Mononuclear cell (primary cell): Measurements from ENCODE around the gene C12orf75. TPM values are rescaled to one million over a fixed set of nuclear protein-coding genes. Genes with fewer than 3 reads are reported as not detected.
"Not testable (repeated sequence)": the region's sequence is repeated elsewhere in the genome, so short reads cannot be mapped to it uniquely, and the experiment has no call there.

Source experiments
- H3K27me3 ChIP-seq: 2 replicates; pipeline ENCODE4 v1.6.0; 2011; ENCODE audit warnings: low read length, control low read depth; ENCODE audit not compliant: insufficient read depth
- H3K4me1 ChIP-seq: 2 replicates; pipeline ENCODE4 v1.5.1; 2011; ENCODE audit warnings: mild to moderate bottlenecking, low read length, control low read depth; ENCODE audit not compliant: insufficient read depth
- H3K4me3 ChIP-seq: 2 replicates; pipeline ENCODE4 v1.5.1; 2011; ENCODE audit warnings: mild to moderate bottlenecking, low read length, moderate library complexity
- H3K9me3 ChIP-seq: 2 replicates; pipeline ENCODE4 v1.5.1; 2011; ENCODE audit warnings: low read depth, mild to moderate bottlenecking, control low read depth, low read length
- total RNA-seq: library from RNA; depleted of rRNA; stranded (reverse); fragments of >200 nt; gene quantifications from one replicate; pipeline ENCODE4 v1.2.3, GENCODE V29; 2012

The C12orf75 gene
- total RNA-seq, 1 donor: 39.8 TPM

DNA sequence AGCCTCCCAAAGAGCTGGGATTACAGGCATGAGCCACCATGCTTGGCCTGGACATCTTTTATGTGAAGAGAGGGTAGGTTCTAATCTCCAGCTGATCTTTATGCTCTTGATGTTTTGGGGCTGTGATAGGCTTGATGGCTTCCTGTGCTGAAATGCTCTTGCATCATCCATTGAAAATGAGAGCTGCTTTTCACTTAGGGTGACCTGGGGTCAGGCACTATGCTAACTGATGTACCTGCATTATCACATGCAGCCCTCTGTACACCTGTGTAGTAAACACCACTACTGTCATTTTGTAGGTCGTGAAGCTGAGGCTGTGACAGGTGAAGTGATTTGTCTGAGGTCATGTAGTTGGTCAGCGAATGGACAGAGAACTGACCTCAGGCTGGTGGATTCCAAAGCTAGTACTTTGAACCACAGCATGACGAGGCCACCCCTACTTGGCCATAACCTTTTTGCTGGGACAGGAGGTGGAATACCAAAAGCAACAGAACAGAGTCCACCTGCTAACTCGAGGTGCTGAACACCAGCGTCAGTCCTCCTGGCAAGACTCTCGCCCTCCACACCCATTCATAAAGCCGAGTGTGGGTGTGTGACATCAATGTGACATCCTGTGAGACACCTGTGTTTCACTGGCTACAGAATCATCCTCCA is 69.1 kb downstream of the C12orf75 start:
- Histone ChIP-seq H3K4me3 (no peak overlapping the region), H3K9me3 (no peaks in the 10 kb centered on the region), H3K27me3 (no peaks in the 10 kb centered on the region), H3K4me1 (no peaks in the 10 kb centered on the region)

DNA sequence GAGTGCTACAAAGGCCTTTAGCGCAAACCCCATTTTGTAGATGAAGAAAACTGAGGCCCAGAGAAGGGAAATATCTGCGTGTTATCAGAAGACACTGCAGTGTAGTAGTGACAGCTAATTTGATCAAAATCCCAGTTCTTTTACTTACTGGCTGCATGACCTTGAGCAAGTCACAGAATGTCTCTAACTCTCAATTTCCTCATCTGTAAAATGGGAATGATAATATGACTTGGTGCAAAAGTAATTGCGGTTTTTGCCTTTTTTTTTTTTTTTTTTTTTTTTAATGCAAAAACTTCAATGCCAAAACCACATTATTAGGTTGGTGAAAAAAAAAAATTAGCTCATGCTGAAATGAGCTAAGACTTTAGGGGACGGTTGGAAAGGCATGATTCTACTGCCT is 69.7 kb downstream of the C12orf75 start:
- H3K4me3 ChIP-seq: no peak overlapping the region

DNA sequence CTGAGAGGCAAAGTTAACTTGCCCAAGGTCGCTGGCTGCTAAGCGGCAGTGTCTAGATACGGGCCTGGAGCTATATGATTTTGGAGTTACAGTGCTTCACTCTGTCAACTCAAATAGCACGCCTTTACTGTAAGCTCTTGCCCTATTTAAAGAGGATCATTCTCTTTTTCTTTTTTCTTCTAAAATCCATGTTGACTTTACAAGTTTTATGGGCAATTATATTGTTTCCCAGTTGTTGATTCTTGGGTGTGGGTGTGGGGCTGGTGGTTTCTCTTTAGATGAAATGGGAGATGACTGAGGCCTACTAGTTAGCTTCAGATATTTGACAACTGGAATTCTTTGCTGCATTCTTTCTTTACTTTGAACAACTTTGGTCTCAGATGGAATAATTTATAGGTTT is 70.7 kb downstream of the C12orf75 start:
- Histone ChIP-seq H3K4me1 (no peaks in the 10 kb centered on the region), H3K4me3 (no peak overlapping the region), H3K27me3 (no peaks in the 10 kb centered on the region), H3K9me3 (no peaks in the 10 kb centered on the region)

More for the DNA sequence above, 69.7 kb downstream of the C12orf75 start:
- Histone ChIP-seq H3K4me1 (no peaks in the 10 kb centered on the region), H3K9me3 (no peaks in the 10 kb centered on the region), H3K27me3 (no peaks in the 10 kb centered on the region)

DNA sequence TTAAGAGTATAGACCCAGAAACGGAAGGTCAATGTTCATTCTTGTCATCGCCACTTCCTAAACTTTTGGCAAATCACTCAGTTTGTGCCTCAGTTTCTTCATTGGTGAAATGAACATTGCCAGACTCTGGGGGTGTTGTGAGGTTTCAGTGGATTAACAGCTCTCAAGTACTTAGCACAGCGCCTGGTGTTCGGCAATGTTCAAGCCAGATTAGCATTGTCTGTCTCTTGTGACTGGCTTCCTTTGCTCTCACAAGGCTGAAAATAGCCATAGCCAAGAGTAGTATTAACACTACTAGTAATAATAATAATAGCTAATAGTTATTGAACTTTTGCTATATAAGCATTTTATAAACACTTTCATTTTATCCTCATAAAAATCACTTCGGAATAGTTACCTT is 71.9 kb downstream of the C12orf75 start:
- H3K4me3 ChIP-seq: no peak overlapping the region
- H3K4me1 ChIP-seq: no peaks in the 10 kb centered on the region
- no peaks in the 10 kb centered on the region for H3K9me3 ChIP-seq
- no peaks in the 10 kb centered on the region for H3K27me3 ChIP-seq

DNA sequence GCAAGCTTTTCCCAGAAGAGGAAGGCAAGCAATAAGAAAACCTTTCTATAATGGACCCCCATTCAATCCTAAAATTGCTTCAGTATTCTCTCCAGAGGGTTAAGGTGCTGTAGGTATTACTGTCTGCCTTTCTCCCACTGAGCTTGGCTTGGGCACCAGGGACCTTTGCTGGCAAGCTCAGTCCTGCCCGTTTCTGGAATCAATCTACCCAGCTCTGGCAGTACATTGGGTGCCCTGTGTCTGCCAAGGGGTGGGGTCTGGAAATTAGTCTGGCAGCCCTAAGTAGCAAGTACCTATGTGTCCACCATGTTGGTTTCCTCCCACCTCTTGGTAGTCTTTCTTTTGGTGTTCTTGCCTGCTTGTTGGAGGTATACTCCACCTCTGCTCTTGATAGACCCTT is 72.6 kb downstream of the C12orf75 start:
- Histone ChIP-seq H3K27me3 (no peaks in the 10 kb centered on the region), H3K4me1 (no peaks in the 10 kb centered on the region), H3K4me3 (no peak overlapping the region), H3K9me3 (no peaks in the 10 kb centered on the region)

DNA sequence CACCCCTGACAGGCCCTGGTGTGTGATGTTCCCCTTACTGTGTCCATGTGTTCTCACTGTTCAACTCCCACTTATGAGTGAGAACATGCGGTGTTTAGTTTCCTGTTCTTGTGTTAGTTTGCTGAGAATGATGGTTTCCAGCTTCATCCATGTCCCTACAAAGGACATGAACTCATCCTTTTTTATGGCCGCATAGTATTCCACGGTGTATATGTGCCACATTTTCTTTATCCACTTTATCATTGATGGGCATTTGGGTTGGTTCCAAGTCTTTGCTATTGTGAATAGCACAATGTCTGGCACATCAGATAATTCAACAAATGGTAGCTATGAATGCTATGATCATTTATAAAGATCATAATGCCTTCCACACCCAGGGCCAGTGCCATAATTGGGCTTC is 73.6 kb downstream of the C12orf75 start:
- not testable (repeated sequence) for H3K4me3 ChIP-seq, H3K4me1 ChIP-seq, H3K27me3 ChIP-seq, H3K9me3 ChIP-seq

DNA sequence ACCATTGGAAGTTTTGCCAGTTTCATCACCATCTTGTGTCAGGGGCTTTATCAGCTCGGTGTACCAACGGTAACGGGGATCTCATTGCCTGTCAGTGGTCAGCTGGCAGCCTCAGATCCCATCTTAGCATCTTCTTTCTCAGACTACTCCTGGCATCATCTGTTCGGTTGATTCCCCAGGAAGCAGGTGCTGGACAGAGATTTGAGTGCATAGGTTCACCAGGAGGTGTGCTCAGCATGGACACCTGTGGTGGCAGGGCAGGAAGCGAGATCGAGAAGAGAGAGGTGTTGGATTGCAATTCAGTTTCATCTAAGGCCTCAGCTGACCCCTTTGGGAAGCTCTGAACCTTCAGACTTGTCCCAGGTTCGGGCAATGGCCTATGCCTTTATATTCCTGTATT is 76.0 kb downstream of the C12orf75 start:
- H3K9me3 ChIP-seq: no peaks in the 10 kb centered on the region
- H3K4me3 ChIP-seq: no peak overlapping the region
- H3K27me3 ChIP-seq: peaks cover 12% of the 10 kb centered on the region
- peaks cover 12% of the 10 kb centered on the region for H3K4me1 ChIP-seq

DNA sequence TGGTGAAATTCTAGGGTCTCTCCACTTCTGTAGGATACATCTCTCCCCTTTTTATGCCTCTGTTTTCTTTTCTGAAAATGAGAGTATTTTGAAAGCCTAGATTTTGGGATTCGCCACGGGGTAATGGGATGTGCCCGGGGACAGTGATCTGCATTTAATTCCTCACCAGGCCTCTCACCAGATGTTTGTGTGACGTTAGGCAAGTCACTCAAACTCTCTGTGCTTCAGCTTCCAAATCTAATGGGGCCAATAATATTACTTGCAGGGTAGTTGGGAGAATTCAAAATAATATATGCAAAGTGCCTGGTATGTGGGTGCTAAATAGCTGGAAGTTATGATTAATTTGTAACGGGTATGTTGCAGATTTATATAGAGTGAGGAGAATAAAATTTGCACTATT is 78.8 kb downstream of the C12orf75 start:
- Histone ChIP-seq H3K9me3 (no peaks in the 10 kb centered on the region), H3K4me3 (no peak overlapping the region), H3K4me1 (peaks cover 12% of the 10 kb centered on the region), H3K27me3 (peaks cover 12% of the 10 kb centered on the region)

DNA sequence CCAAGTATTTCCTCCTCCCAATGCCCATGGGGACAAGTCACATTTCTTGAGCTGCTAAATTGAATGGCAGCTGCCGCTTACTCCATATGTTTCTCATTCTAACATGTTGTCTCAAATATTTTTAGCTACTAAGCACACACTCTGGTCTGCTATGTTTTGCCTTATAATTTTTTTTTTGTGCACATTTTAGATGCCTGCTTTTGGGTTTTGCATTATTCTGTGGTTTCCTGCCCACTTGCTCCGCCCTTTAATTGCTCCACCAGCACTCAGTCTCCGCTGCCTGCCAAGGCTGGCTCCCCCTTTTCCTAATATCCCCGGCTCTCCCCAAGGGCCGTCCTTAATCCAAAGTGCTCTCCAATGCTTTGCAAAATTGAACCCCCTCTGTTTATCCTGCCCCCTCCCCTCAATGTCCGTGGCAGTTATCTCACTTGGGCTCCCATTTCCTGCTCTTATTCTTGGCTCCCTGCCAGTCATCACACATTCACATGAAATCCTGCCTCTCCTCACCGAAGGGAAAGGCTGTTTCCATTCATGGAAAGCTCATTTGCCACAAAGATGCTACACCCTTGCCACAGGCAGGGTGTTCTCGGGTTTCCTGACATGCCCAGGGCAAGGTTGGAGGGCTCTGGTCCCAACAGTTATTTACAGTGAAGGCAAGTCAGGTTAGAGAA is 79.4 kb downstream of the C12orf75 start:
- peaks cover 12% of the 10 kb centered on the region for H3K27me3 ChIP-seq
- peaks cover 12% of the 10 kb centered on the region for H3K4me1 ChIP-seq
- no peaks in the 10 kb centered on the region for H3K9me3 ChIP-seq
- no peak overlapping the region for H3K4me3 ChIP-seq

DNA sequence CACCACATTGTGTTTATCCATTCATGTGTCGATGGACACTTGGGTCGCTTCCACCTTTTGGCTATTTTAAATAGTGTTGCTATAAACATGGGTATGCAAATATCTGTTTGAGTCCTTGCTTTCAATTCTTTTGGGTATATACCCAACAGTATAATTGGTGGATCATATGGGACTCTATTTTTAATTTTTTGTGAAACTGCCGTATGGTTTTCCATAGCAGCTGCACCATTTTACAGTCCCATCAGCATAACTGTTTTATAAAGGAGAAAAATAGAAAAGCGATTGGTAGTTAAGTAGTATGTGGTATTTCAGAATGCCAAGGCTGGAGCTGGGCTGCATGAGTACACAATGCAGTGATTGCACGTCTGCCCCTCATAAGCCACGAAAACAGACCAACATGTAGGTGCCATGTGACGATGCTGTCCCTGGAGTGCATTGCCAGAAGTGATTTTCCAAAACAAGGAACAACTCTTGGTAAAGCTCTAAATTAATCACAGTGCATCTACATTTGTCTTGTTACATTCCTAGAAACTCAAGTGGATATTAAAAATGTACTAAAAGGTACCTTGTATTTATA is 83.5 kb downstream of the C12orf75 start:
- Histone ChIP-seq H3K4me3 (no peak overlapping the region), H3K4me1 (peaks cover 12% of the 10 kb centered on the region), H3K27me3 (peaks cover 12% of the 10 kb centered on the region), H3K9me3 (no peaks in the 10 kb centered on the region)

DNA sequence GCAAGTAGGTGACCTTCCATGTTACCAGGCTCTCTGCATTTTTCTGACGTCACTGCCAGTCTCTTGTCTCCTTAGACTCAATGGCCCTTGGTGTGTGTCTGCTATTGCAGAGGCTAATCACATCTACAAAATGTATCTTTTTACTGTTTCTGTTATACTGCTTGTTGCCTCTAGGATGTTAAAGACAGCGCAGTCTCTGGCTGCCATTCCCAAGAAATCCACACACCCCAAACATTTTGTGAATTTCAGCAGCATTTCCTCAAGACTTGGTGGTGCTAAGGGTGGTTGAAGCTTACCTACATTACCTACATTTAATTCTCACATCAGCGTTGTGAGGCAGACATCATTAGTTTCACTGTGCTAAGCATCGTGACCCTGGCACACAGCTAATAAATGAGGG is 87.2 kb downstream of the C12orf75 start:
- Histone ChIP-seq H3K27me3 (no peaks in the 10 kb centered on the region), H3K4me1 (no peaks in the 10 kb centered on the region), H3K4me3 (no peak overlapping the region), H3K9me3 (no peaks in the 10 kb centered on the region)

DNA sequence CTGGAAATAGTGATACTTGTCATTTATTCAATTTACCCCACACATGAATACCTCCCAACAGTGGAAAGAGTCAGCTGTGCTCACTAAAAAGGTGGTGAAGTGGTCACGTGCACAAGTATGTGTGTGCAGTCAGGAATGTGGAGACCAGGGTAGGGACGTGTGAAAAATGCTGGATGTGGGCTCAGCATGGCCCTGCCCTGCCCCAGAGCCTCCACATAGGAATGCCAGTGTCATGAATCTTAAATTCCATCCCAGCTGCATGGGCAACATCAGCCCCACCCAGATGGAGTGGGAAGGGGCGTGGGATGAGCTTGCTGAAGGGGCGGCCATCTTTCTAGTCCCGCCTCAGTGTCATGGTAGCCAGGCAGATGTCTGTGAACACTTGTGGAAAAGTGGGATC is 87.7 kb downstream of the C12orf75 start:
- Histone ChIP-seq H3K4me3 (no peak overlapping the region), H3K27me3 (no peaks in the 10 kb centered on the region)

DNA sequence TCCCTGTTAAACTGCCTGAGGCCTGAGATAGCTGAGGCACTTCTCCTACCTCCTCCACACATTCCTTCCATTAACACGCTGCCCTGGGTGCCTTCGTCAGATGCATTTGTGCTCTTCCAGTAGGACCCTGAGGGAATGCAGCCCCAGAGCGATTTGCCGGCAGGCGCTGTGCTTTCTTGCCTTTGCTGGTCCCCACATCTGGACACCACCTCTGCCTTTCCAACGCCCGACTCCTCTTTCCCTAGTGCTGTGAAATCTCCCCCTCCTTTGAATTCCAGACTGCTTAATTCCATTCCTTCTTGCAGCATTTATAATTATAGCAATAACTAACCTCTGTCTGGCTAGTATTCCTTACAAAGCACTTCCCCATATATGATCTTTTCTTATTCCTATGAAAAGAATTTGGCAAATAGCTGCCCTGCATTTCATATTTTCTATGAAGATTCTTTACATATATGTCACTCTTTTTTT is 88.4 kb downstream of the C12orf75 start:
- Histone ChIP-seq H3K4me3 (no peak overlapping the region), H3K27me3 (no peaks in the 10 kb centered on the region), H3K4me1 (no peaks in the 10 kb centered on the region), H3K9me3 (no peaks in the 10 kb centered on the region)

More for the DNA sequence above, 87.7 kb downstream of the C12orf75 start:
- Histone ChIP-seq H3K9me3 (no peaks in the 10 kb centered on the region), H3K4me1 (no peaks in the 10 kb centered on the region)

DNA sequence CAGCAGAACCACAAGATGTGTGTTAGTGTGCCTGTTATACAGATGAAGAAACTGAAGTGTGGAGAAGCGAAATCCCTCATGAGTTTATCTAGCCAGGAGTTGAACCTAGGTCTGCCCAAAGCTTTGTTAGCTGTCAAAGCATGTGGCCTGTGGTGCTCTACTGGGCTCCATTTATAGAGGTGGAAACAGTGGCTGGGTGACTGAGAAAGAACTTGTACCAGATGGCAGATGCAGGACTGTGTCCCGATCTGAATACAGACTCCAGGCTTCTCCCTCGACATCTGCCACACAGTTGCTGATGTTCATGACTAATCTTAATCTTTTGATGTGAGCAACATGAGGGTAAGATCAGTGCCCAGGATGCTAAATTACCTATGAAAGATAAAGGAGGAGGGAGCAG is 89.1 kb downstream of the C12orf75 start:
- Histone ChIP-seq H3K4me3 (no peak overlapping the region), H3K9me3 (no peaks in the 10 kb centered on the region)

DNA sequence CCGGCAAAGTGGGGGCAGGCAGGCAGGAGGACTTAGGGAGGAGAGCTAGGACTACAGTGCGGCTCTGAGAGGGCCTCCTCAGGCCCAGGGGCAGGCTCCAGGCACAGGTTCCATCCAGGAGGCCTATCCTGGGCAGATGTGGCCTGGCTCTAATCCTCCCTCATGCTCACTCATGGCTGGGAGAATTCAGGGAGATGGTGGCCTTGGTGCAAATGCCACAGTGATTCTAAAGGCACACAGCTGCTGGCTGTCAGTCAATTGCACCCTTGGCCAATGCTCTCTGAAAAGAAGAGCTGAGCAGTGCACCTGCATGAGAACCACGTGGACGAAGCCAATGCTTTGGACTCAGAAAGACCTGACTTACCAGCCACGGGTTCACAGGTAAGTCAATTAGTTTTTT is 89.6 kb downstream of the C12orf75 start:
- no peaks in the 10 kb centered on the region for H3K4me1 ChIP-seq
- no peaks in the 10 kb centered on the region for H3K27me3 ChIP-seq
- H3K4me3 ChIP-seq: no peak overlapping the region

More for the DNA sequence above, 89.1 kb downstream of the C12orf75 start:
- Histone ChIP-seq H3K27me3 (no peaks in the 10 kb centered on the region), H3K4me1 (no peaks in the 10 kb centered on the region)

More for the DNA sequence above, 89.6 kb downstream of the C12orf75 start:
- no peaks in the 10 kb centered on the region for H3K9me3 ChIP-seq
